MM.1S (cell line): ENCODE measurements around the gene TERT.

Experiments
- CTCF ChIP-seq: fragments of 300-600 bp; sonication (generic); IDR thresholded peaks from 2 replicates; pipeline ENCODE4 v1.5.1; 2016; ENCODE audit warnings: antibody characterized with exemption, low read length, mixed read lengths
- EZH2 ChIP-seq: fragments of 300-600 bp; sonication (generic); optimal IDR thresholded peaks from 2 replicates; pipeline ENCODE3; 2017; ENCODE audit warnings: low read depth, mild to moderate bottlenecking, antibody characterized with exemption, low read length, mixed read lengths
- EZH2phosphoT487 ChIP-seq: fragments of 300-600 bp; sonication (generic); IDR thresholded peaks from 2 replicates; pipeline ENCODE4 v1.6.1; 2018; ENCODE audit warnings: antibody characterized with exemption, low read length

DNA sequence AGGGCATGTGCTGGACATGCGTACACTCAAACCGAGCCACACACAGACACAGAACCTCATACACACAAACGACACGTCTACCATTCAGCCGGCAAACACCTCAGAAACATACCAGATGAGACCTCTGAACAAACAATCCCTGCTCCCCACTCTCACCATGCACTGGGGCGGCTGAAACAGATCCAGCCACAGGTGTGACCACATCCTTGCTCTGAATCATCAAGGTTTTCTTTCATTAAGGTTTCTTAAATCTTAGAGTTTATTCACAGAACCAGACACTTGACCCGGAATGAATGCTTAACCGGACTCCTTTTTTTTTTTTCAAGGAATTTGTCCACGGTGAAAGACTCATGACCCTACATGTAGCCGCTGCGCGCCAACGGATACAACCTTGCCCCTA is 26.2 kb downstream of the TERT start:
- no peak for TF ChIP-seq EZH2phosphoT487
- no peak for TF ChIP-seq CTCF
- no peak for TF ChIP-seq EZH2
